Measurements from ENCODE around the gene UQCRC1. TPM values are rescaled to one million over a fixed set of nuclear protein-coding genes. Genes with fewer than 3 reads are reported as not detected.
A peak's percentile ranks its signal among the peaks of the same experiment; 100 is the strongest.

UQCRC1 gene
- polyA plus RNA-seq, 3 donors: 326 to 409 (median 350) TPM

- no peak for DNase-seq
- H3K36me3 ChIP-seq (replicated peaks in 1 of 2; ENCODE audit: control insufficient read depth in 1 of 2, insufficient read depth in 2 of 2, low read length in 2 of 2): no peaks in the 10 kb centered on the region
- no peak overlapping the region for H3K4me2 ChIP-seq (replicated peaks; ENCODE audit: extremely low read depth, low read length, poor library complexity, severe bottlenecking)
- Mint-ChIP-seq H3K36me3 (no peaks in the 10 kb centered on the region), H3K27me3 (ENCODE audit: low read depth in 3 of 3) (peaks cover 16 to 21% (median 21%) of the 10 kb centered on the region in 3 donors), H3K9me3 (peaks cover 0 to 3% (median 0%) of the 10 kb centered on the region in 7 donors), H3K4me3 (no peak overlapping the region), H3K27ac (no peak overlapping the region), H3K4me1 (no peaks in the 10 kb centered on the region)
- H2AFZ ChIP-seq (ENCODE audit: insufficient read depth, low read depth, low read length, poor library complexity, severe bottlenecking): no peak overlapping the region
- H3K27me3 ChIP-seq (ENCODE audit: control insufficient read depth in 2 of 2, insufficient read depth in 2 of 2, low read length in 2 of 2): peaks cover 0 to 12% of the 10 kb centered on the region in 2 donors
- no CpG with 5 or more reads among the region's 9 CpGs for WGBS (ENCODE audit: insufficient coverage)
- H3K9me3 ChIP-seq (replicated peaks in 1 of 2; ENCODE audit: control insufficient read depth in 1 of 2, insufficient read depth in 1 of 2, low read length in 2 of 2): no peaks in the 10 kb centered on the region
- intact Hi-C loops (cut with micrococcal nuclease): no loop called here
- H3K4me3 ChIP-seq (replicated peaks in 1 of 3; ENCODE audit: low read depth in 2 of 3, low read length in 3 of 3): no peak overlapping the region
- no peaks in the 10 kb centered on the region for H3K79me2 ChIP-seq (ENCODE audit: insufficient read depth, low read length)
- no peaks in the 10 kb centered on the region for H4K20me1 ChIP-seq (ENCODE audit: insufficient read depth, low read length)
- no peak overlapping the region for H3K9ac ChIP-seq (ENCODE audit: insufficient read depth, low read length, poor library complexity, severe bottlenecking)
- no peak overlapping the region for H3K27ac ChIP-seq (ENCODE audit: low read depth in 1 of 2, low read length in 2 of 2)
- TF ChIP-seq CTCF (IDR thresholded peaks at IDR 0.05): no peak
- no peaks in the 10 kb centered on the region for H3K4me1 ChIP-seq (ENCODE audit: control insufficient read depth in 1 of 2, insufficient read depth in 2 of 2, low read length in 2 of 2)
These were observed 24.6 kb downstream of the UQCRC1 start for GRCh38 chr3:48584836-48585235.

- H3K9me3 ChIP-seq (replicated peaks in 1 of 2; ENCODE audit: control insufficient read depth in 1 of 2, insufficient read depth in 1 of 2, low read length in 2 of 2): no peaks in the 10 kb centered on the region
- H3K4me3 ChIP-seq (replicated peaks in 1 of 3; ENCODE audit: low read depth in 2 of 3, low read length in 3 of 3): no peak overlapping the region
- no peak overlapping the region for H2AFZ ChIP-seq (ENCODE audit: insufficient read depth, low read depth, low read length, poor library complexity, severe bottlenecking)
- H3K4me2 ChIP-seq (replicated peaks; ENCODE audit: extremely low read depth, low read length, poor library complexity, severe bottlenecking): no peak overlapping the region
- H3K36me3 Mint-ChIP-seq: no peaks in the 10 kb centered on the region
- H3K4me3 Mint-ChIP-seq: no peak overlapping the region
- no peak for TF ChIP-seq CTCF (IDR thresholded peaks at IDR 0.05)
- no peaks in the 10 kb centered on the region for H3K79me2 ChIP-seq (ENCODE audit: insufficient read depth, low read length)
- 98% methylated on average over 7 of the region's 14 CpGs for WGBS (ENCODE audit: insufficient coverage)
- no peak overlapping the region for H3K9ac ChIP-seq (ENCODE audit: insufficient read depth, low read length, poor library complexity, severe bottlenecking)
- no peak overlapping the region for H3K27ac ChIP-seq (ENCODE audit: low read depth in 1 of 2, low read length in 2 of 2)
- H3K27me3 ChIP-seq (ENCODE audit: control insufficient read depth in 2 of 2, insufficient read depth in 2 of 2, low read length in 2 of 2): no peaks in the 10 kb centered on the region
- H3K4me1 Mint-ChIP-seq: no peaks in the 10 kb centered on the region
- no peak for DNase-seq
- H3K9me3 Mint-ChIP-seq: no peaks in the 10 kb centered on the region
- H3K4me1 ChIP-seq (ENCODE audit: control insufficient read depth in 1 of 2, insufficient read depth in 2 of 2, low read length in 2 of 2): no peaks in the 10 kb centered on the region
- no peaks in the 10 kb centered on the region for H4K20me1 ChIP-seq (ENCODE audit: insufficient read depth, low read length)
- intact Hi-C loops (cut with micrococcal nuclease): no loop called here
- H3K27ac Mint-ChIP-seq: peak overlapping the region in 2 of 7 donors; percentile 26 to 35
- H3K27me3 Mint-ChIP-seq (ENCODE audit: low read depth in 3 of 3): peaks cover 1 to 9% (median 1%) of the 10 kb centered on the region in 3 donors
- H3K36me3 ChIP-seq (replicated peaks in 1 of 2; ENCODE audit: control insufficient read depth in 1 of 2, insufficient read depth in 2 of 2, low read length in 2 of 2): no peaks in the 10 kb centered on the region
These were observed 27.6 kb downstream of the UQCRC1 start for GRCh38 chr3:48581621-48582481.
